H1 (cell line): ENCODE data around the gene RAB40B. TPM values are rescaled to one million over a fixed set of nuclear protein-coding genes. Genes with fewer than 3 reads are reported as not detected.

Experiments used
- CTCF ChIA-PET: fragments of 300-600 bp; sonication (Branson Sonifier 250); formaldehyde crosslinking; loops from one replicate; lab custom pipeline; 2021; ENCODE audit not compliant: partially characterized antibody; lab: Charles Lee
- POLR2A ChIA-PET: fragments of 300-600 bp; sonication (Branson Sonifier 250); formaldehyde crosslinking; loops from one replicate; lab custom pipeline; 2021; ENCODE audit warnings: inconsistent platforms; ENCODE audit not compliant: partially characterized antibody; lab: Charles Lee
- DNase-seq, 2 experiments: peaks; one replicate each; pipeline versions ENCODE4 v3.0.0 to v3.0.0-alpha.2; 2010 to 2022; ENCODE audit warnings: low spot score in 2 of 2, low read depth in 1 of 2, mixed read lengths in 1 of 2
- FAIRE-seq: peaks from 2 replicates; lab custom pipeline; 2011; peaks lifted over from hg19 to GRCh38; lab: Jason Lieb, UNC
- H2AFZ ChIP-seq: 2 replicates; pipeline ENCODE4 v1.8.1; 2012; ENCODE audit warnings: low read length, inconsistent platforms
- H2AK5ac ChIP-seq: 2 replicates; pipeline ENCODE4 v1.6.1; 2013; ENCODE audit warnings: low read depth, low read length
- H2BK120ac ChIP-seq: replicated peaks from 2 replicates; pipeline ENCODE3; 2013; ENCODE audit warnings: low read depth, low read length, inconsistent platforms
- H2BK12ac ChIP-seq: 2 replicates; pipeline ENCODE4 v1.6.1; 2013; ENCODE audit warnings: low read depth, low read length
- H2BK15ac ChIP-seq: 2 replicates; pipeline ENCODE4 v1.6.1; 2013; ENCODE audit warnings: low read length
- H2BK20ac ChIP-seq: 2 replicates; pipeline ENCODE4 v1.6.1; 2013; ENCODE audit warnings: low read length
- H2BK5ac ChIP-seq: 2 replicates; pipeline ENCODE4 v1.6.1; 2013; ENCODE audit warnings: low read depth, low read length
- H3K14ac ChIP-seq: 2 replicates; pipeline ENCODE4 v1.6.1; 2013; ENCODE audit warnings: inconsistent platforms; ENCODE audit not compliant: insufficient read length
- H3K18ac ChIP-seq: 2 replicates; pipeline ENCODE4 v1.6.1; 2013; ENCODE audit warnings: low read length; ENCODE audit errors: extremely low read depth
- H3K23ac ChIP-seq: 2 replicates; pipeline ENCODE4 v1.6.1; 2013; ENCODE audit warnings: inconsistent platforms; ENCODE audit not compliant: insufficient read length
- H3K23me2 ChIP-seq: 2 replicates; pipeline ENCODE4 v1.6.1; 2013; ENCODE audit warnings: low read depth, low read length
- H3K27ac ChIP-seq: 2 replicates; pipeline ENCODE4 v1.6.1; 2011; ENCODE audit warnings: low read depth, low read length, inconsistent platforms
- H3K27me3 ChIP-seq, 4 experiments: replicated peaks in 1 of 4; 1 replicate in 1 of 4; 2 replicates in 3 of 4; pipeline versions ENCODE4 v1.6.1 to v1.8.1; 2011 to 2013; ENCODE audit warnings: low read length in 3 of 4, mild to moderate bottlenecking in 3 of 4, inconsistent platforms in 2 of 4, mixed read lengths in 2 of 4, moderate library complexity in 1 of 4; ENCODE audit not compliant: control insufficient read depth in 3 of 4, insufficient read depth in 3 of 4; ENCODE audit errors: extremely low read depth in 1 of 4
- H3K36me3 ChIP-seq, 4 experiments: 2 replicates each; pipeline versions ENCODE4 v1.6.1 to v1.8.1; 2011 to 2013; ENCODE audit warnings: mild to moderate bottlenecking in 4 of 4, low read length in 3 of 4, moderate library complexity in 2 of 4, control low read depth in 1 of 4, inconsistent platforms in 1 of 4; ENCODE audit not compliant: insufficient read depth in 4 of 4, control insufficient read depth in 2 of 4
- H3K4ac ChIP-seq: replicated peaks from 2 replicates; pipeline ENCODE3; 2013; ENCODE audit warnings: low read length, low read depth, mixed read lengths, inconsistent platforms; ENCODE audit not compliant: insufficient read length
- H3K4me1 ChIP-seq, 4 experiments: replicated peaks in 1 of 4; 1 replicate in 1 of 4; 2 replicates in 3 of 4; pipeline versions ENCODE4 v1.6.1 to v1.8.1; 2011 to 2013; ENCODE audit warnings: low read length in 3 of 4, inconsistent platforms in 2 of 4, mixed read lengths in 1 of 4; ENCODE audit not compliant: insufficient read depth in 4 of 4, control insufficient read depth in 3 of 4
- H3K4me2 ChIP-seq, 2 experiments: 2 replicates each; pipeline versions ENCODE4 v1.6.1 to v1.8.1; 2011 to 2013; ENCODE audit warnings: low read depth in 2 of 2, low read length in 2 of 2, control low read depth in 1 of 2, inconsistent platforms in 1 of 2, mild to moderate bottlenecking in 1 of 2; ENCODE audit not compliant: insufficient read depth in 1 of 2
- H3K4me3 ChIP-seq, 4 experiments: fragments of 200-600, 300-600 bp in 1 of 4; sonication (generic), shearing (Covaris generic), sonication (Bioruptor Twin) in 1 of 4; 2 replicates each; pipeline versions ENCODE4 v1.5.1 to v1.8.1; 2011 to 2016; ENCODE audit warnings: low read length in 4 of 4, low read depth in 3 of 4, control low read depth in 2 of 4, inconsistent platforms in 2 of 4, mild to moderate bottlenecking in 2 of 4, mixed read lengths in 1 of 4, moderate library complexity in 1 of 4; ENCODE audit not compliant: insufficient read depth in 2 of 4; ENCODE audit errors: extremely low read depth in 1 of 4
- H3K56ac ChIP-seq: replicated peaks from 2 replicates; pipeline ENCODE3; 2013; ENCODE audit warnings: low read depth, mild to moderate bottlenecking, mixed read lengths, low read length, inconsistent platforms; ENCODE audit not compliant: insufficient read length
- H3K79me1 ChIP-seq: 2 replicates; pipeline ENCODE4 v1.6.1; 2013; ENCODE audit warnings: low read depth, low read length, control low read depth
- H3K79me2 ChIP-seq, 2 experiments: 2 replicates each; pipeline versions ENCODE4 v1.6.1 to v1.8.1; 2012 to 2013; ENCODE audit warnings: low read length in 2 of 2, mild to moderate bottlenecking in 2 of 2, inconsistent platforms in 1 of 2; ENCODE audit not compliant: insufficient read depth in 2 of 2, control insufficient read depth in 1 of 2
- H3K9ac ChIP-seq, 4 experiments: replicated peaks in 1 of 4; 1 replicate in 1 of 4; 2 replicates in 3 of 4; pipeline versions ENCODE4 v1.6.1 to v1.8.1; 2011 to 2013; ENCODE audit warnings: low read depth in 3 of 4, low read length in 3 of 4, control low read depth in 2 of 4, mild to moderate bottlenecking in 2 of 4, moderate library complexity in 2 of 4, inconsistent platforms in 1 of 4; ENCODE audit errors: extremely low read depth in 1 of 4
- H3K9me3 ChIP-seq, 2 experiments: 2 replicates each; pipeline versions ENCODE4 v1.6.1 to v1.8.1; 2012 to 2013; ENCODE audit warnings: mild to moderate bottlenecking in 2 of 2, moderate library complexity in 2 of 2, control low read depth in 1 of 2, inconsistent platforms in 1 of 2, low read depth in 1 of 2, low read length in 1 of 2, mixed read lengths in 1 of 2; ENCODE audit not compliant: insufficient read depth in 2 of 2
- H4K20me1 ChIP-seq, 2 experiments: replicated peaks in 1 of 2; 2 replicates each; pipeline versions ENCODE3 to v1.8.1; 2011 to 2013; ENCODE audit warnings: inconsistent platforms in 2 of 2, low read length in 2 of 2, mild to moderate bottlenecking in 1 of 2; ENCODE audit not compliant: insufficient read depth in 2 of 2, control insufficient read depth in 1 of 2
- H4K5ac ChIP-seq: 2 replicates; pipeline ENCODE4 v1.6.1; 2013; ENCODE audit warnings: low read length, low read depth, mixed read lengths, inconsistent platforms; ENCODE audit not compliant: insufficient read length
- H4K8ac ChIP-seq: 2 replicates; pipeline ENCODE4 v1.8.0; 2013; ENCODE audit warnings: mild to moderate bottlenecking, moderate library complexity, low read length, inconsistent platforms; ENCODE audit not compliant: insufficient read depth; ENCODE audit errors: extremely low read depth
- H4K91ac ChIP-seq: replicated peaks from 2 replicates; pipeline ENCODE3; 2013; ENCODE audit warnings: low read length, mixed read lengths, inconsistent platforms; ENCODE audit not compliant: insufficient read length
- ASH2L ChIP-seq: fragments of 200-600, 300-600 bp; sonication (generic); IDR thresholded peaks from one replicate; pipeline ENCODE4 v1.7.1; 2017; ENCODE audit warnings: low read length
- BACH1 ChIP-seq: IDR thresholded peaks from 2 replicates; pipeline ENCODE4 v1.6.1; 2012; ENCODE audit warnings: low read length, improper control_type of control experiment
- WGBS, 2 experiments: shearing (Covaris generic) in 1 of 2; methylation state at CpG; one replicate each; pipeline versions ENCODE4 v1.1.6 to v1.1.7; 2013 to 2015; ENCODE audit warnings: low lambda C conversion rate in 2 of 2, mixed read lengths in 2 of 2, inconsistent platforms in 1 of 2, low coverage in 1 of 2, missing lambda C conversion rate in 1 of 2; ENCODE audit not compliant: insufficient replicate concordance in 2 of 2, insufficient coverage in 1 of 2, insufficient read length in 1 of 2; ENCODE audit errors: extremely low coverage in 1 of 2, missing lambda C conversion rate in 1 of 2; 5-methylcytosine and 5-hydroxymethylcytosine counted together
- polyA plus RNA-seq, 7 experiments: library from polyadenylated mRNA; depleted of rRNA in 3 of 7; stranded (reverse) in 5 of 7; unstranded in 2 of 7; fragments of >200 nt in 5 of 7; fragments of 200-250 nt in 2 of 7; gene quantifications; 1 replicate in 5 of 7; 2 replicates in 1 of 7; 4 replicates in 1 of 7; pipeline versions ENCODE4 v1.2.1 to v1.2.3, GENCODE V29; 2011 to 2013; ENCODE audit warnings: missing spikeins in 2 of 7, mixed read lengths in 2 of 7
- total RNA-seq: library from RNA; stranded (reverse); fragmentation: NEBNext Ultra II Directional; extraction: Animal tissue kit (Norgen Biotek cat#: 25700); gene quantifications from 2 replicates; pipeline ENCODE4 v1.2.1, GENCODE V29; 2021
- TF ChIP-seq, protein P1 (sequence below): IDR thresholded peaks from 2 replicates; pipeline ENCODE4 v1.6.1; 2011; ENCODE audit warnings: low read depth, mild to moderate bottlenecking, low read length; ENCODE audit not compliant: insufficient read depth

Gene RAB40B
- total and polyA plus RNA-seq, 2 of the 8 experiments (the other 6 are each of a cell fraction or from before 2014, with no cell fraction given), result 3.1 to 4.6 TPM

GRCh38 chr17:82687871-82688270, 10.6 kb downstream of the RAB40B start:
- Histone ChIP-seq H3K4me3 (no peak overlapping the region), H3K79me2 (no peaks in the 10 kb centered on the region), H2AFZ (no peak overlapping the region), H3K9me3 (no peaks in the 10 kb centered on the region), H2BK12ac (no peak overlapping the region), H4K20me1 (peaks cover 0 to 1% of the 10 kb centered on the region in 2 experiments), H2AK5ac (no peak overlapping the region), H4K91ac (no peak overlapping the region), H3K79me1 (no peaks in the 10 kb centered on the region), H3K56ac (no peak overlapping the region), H3K36me3 (no peaks in the 10 kb centered on the region), H3K23me2 (no peaks in the 10 kb centered on the region), H3K4ac (no peak overlapping the region), H3K23ac (no peak overlapping the region), H2BK120ac (no peak overlapping the region), H3K4me1 (no peaks in the 10 kb centered on the region; a peak in 1 of 7 replicates), H2BK20ac (no peak overlapping the region), H3K27me3 (no peaks in the 10 kb centered on the region; a peak in 1 of 7 replicates), H3K9ac (no peak overlapping the region), H2BK5ac (no peak overlapping the region), H2BK15ac (no peak overlapping the region), H3K14ac (no peak overlapping the region), H4K5ac (no peak overlapping the region), H4K8ac (no peak overlapping the region), H3K4me2 (no peak overlapping the region), H3K27ac (no peak overlapping the region), H3K18ac (no peak overlapping the region)
- ChIA-PET CTCF (interaction anchor here (0.8 to 3.7 kb wide), 11 partner anchors 9 to 227 kb away, joined by 3 to 21 read pairs (median 4); no protein-coding TSS in a partner anchor), POLR2A (no interaction called here)
- TF ChIP-seq, protein P1, sequence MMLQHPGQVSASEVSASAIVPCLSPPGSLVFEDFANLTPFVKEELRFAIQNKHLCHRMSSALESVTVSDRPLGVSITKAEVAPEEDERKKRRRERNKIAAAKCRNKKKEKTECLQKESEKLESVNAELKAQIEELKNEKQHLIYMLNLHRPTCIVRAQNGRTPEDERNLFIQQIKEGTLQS, result no peak
- TF ChIP-seq ASH2L (no peak), BACH1 (no peak)
- DNase-seq (no peak), FAIRE-seq (no peak)
- 89% methylated on average over 9 of the region's 9 CpGs; no CpG with 5 or more reads in 1 of the 2 experiments for WGBS, 2 experiments
